ENCODE data around the gene TUFT1.

DNA sequence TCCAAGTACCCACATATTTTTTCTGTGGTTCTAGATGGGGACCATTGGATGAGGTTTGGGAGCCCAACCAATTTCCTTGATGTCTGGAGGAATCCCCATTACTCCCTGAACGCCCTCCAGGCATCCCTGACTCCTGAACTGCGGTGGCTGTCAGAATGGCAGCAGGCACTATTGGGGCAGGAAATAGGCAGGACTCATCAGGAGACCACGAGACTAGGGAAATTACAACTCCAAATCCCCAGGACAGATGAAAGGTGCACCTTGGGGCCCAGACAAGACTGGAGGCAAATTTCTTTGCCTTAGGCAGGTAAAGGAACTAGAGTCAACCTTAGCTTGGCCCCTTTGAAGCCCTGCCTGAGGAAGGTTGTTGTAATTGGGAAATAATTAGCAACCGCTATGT lies 27.8 kb upstream of the TUFT1 start:
- no peak for TF ChIP-seq BHLHE40 (IDR thresholded peaks at IDR 0.05; ENCODE audit: borderline replicate concordance)
- no peak for TF ChIP-seq FOXM1 (IDR thresholded peaks at IDR 0.05; ENCODE audit: borderline replicate concordance)
- TF ChIP-seq ARNT (IDR thresholded peaks at IDR 0.05) = no peak
- no peak for TF ChIP-seq HDGF (IDR thresholded peaks at IDR 0.05; ENCODE audit: borderline replicate concordance)
- TF ChIP-seq SP1 (IDR thresholded peaks at IDR 0.05) = no peak
- TF ChIP-seq L3MBTL2 (conservative IDR thresholded peaks at IDR 0.05) = no peak
- no peak for TF ChIP-seq CTBP1 (IDR thresholded peaks at IDR 0.05; ENCODE audit: borderline replicate concordance)
- TF ChIP-seq TARDBP (IDR thresholded peaks at IDR 0.05) = no peak
